Fibroblast of lung (primary cell): ENCODE data around the gene AMZ2.

ENCODE experiments used
- EZH2 ChIP-seq: IDR thresholded peaks from 2 replicates; pipeline ENCODE4 v1.5.1; 2012; ENCODE audit warnings: low read length, control low read depth, mild to moderate bottlenecking; ENCODE audit errors: missing control alignments
- TF ChIP-seq, protein P1 (sequence below), 2 donors: IDR thresholded peaks in 1 of 2; conservative IDR thresholded peaks in 1 of 2; 1 replicate in 1 of 2; 2 replicates in 1 of 2; pipeline ENCODE4 v1.5.1; 2011 to 2012; ENCODE audit warnings: low read length in 2 of 2, control low read depth in 1 of 2, inconsistent platforms in 1 of 2, low read depth in 1 of 2, mild to moderate bottlenecking in 1 of 2

- TF ChIP-seq, protein P1, sequence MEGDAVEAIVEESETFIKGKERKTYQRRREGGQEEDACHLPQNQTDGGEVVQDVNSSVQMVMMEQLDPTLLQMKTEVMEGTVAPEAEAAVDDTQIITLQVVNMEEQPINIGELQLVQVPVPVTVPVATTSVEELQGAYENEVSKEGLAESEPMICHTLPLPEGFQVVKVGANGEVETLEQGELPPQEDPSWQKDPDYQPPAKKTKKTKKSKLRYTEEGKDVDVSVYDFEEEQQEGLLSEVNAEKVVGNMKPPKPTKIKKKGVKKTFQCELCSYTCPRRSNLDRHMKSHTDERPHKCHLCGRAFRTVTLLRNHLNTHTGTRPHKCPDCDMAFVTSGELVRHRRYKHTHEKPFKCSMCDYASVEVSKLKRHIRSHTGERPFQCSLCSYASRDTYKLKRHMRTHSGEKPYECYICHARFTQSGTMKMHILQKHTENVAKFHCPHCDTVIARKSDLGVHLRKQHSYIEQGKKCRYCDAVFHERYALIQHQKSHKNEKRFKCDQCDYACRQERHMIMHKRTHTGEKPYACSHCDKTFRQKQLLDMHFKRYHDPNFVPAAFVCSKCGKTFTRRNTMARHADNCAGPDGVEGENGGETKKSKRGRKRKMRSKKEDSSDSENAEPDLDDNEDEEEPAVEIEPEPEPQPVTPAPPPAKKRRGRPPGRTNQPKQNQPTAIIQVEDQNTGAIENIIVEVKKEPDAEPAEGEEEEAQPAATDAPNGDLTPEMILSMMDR (conservative IDR thresholded peaks at IDR 0.05 in 1 of 2, IDR thresholded peaks at IDR 0.05 in 1 of 2; ENCODE audit: low read depth in 1 of 2, low read length in 2 of 2): no peak
- TF ChIP-seq EZH2: no peak
Measured at GRCh38 chr17:68205808-68206720, 41.8 kb upstream of the AMZ2 start.
